HS-5 (cell line): Measurements from ENCODE around the gene DDOST.
"Not testable (repeated sequence)": the region's sequence is repeated elsewhere in the genome, so short reads cannot be mapped to it uniquely, and the experiment has no call there.

ENCODE experiments used
- DNase-seq: peaks from one replicate; pipeline ENCODE4 v3.0.0-alpha.2; 2012; ENCODE audit warnings: low read depth

DDOST gene

GRCh38 chr1:20624709-20625108 is 36.5 kb downstream of the DDOST start:
- DNase-seq, result no peak

DNA sequence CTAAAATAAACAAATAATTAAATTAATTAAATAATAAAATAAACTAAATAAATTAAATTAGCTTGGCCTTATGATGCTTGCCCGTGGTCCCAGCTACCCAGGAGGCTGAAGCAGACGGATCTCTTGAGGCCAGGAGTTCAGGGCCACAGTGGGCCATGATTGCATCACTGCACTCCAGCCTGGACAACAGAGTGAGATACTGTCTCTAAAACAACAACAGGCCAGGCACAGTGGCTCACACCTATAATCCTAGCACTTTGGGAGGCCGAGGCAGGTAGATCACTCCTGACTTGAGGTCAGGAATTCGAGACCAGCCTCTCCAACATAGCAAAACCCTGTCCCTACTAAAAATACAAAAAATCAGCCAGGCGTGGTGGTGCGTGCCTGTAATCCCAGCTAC is 40.2 kb downstream of the DDOST start:
- no peak for DNase-seq

DNA sequence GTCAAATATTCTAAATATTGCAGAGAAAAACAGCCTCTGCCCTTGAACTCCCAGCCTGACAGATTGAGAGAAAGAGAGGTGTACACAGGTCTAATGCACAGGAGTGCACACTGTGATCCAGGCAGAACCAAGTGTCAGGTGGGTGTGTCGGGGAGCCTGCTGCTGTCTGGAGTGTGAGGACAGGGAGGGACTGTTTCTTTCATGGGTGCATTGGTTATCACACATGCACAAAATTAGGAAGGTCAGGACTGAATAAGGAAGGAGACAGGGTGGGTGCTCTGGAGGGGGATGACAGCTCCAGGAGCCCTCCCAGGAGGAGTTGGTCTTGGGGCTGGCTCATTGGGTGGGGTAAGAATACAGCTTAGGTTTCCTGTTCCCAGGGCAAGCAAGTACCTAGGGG is 41.2 kb downstream of the DDOST start:
- DNase-seq, result no peak

DNA sequence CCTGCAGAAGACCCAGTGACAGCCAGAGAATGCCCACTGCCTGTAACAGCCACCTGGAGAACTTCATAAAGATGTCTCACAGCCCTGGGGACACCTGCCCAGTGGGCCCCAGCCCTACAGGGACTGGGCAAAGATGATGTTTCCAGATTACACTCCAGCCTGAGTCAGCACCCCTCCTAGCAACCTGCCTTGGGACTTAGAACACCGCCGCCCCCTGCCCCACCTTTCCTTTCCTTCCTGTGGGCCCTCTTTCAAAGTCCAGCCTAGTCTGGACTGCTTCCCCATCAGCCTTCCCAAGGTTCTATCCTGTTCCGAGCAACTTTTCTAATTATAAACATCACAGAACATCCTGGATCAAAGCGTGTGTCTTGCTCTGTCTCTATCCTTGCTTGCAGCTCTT is 42.6 kb downstream of the DDOST start:
- no peak for DNase-seq

DNA sequence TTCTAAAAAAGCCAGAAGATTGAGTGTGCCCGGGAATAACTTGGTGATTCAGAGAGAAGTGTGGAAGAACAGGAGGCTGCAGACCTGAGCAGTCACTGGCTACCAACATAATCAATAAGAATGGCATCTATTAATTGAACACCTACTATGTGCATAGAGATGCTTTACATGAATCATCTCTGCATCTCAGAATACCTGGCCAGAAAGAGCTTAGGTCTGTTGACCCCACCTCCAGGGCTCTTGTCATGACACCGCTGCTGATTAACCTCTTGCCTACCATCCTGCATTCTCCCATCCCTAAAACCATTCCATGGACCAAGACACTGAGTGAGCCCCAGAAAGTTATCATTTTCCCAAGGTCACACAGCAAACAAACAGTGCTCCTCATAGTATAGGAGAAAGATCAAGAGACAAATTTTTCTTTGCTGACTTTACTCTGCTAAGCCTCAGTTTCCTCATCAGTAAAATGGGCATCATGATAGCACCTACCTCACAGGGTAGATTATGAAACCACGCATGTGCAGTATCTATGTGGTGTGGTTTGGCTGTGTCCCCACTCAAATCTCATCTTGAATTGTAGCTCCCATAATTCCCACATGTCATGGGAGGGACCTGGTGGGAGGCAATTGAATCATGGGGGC is 44.2 kb downstream of the DDOST start:
- DNase-seq, result no peak

- no peak for DNase-seq
Observed at GRCh38 chr1:20615946-20616846, 45.0 kb downstream of the DDOST start.

DNA sequence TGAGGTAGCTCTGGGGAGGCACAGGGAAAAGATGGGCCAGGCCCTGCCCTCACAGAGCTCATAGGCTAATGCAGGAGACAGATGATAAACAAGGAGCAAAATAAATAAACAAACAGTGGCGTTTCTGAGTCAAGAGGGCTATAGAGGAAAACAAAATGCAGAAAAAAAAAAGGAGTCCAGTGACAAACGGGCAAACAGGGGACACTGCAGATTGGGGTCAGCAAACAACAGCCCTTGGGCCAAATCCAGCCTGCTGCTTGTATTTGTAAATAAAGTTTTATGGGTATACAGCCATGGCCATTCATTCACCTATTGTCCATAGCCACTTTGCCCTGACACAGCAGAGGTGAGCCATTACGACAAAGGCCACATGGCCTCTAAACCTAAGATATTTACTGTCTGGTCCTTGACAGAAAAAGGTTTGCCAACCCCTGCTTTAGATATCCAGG is 47.0 kb downstream of the DDOST start:
- no peak for DNase-seq

DNA sequence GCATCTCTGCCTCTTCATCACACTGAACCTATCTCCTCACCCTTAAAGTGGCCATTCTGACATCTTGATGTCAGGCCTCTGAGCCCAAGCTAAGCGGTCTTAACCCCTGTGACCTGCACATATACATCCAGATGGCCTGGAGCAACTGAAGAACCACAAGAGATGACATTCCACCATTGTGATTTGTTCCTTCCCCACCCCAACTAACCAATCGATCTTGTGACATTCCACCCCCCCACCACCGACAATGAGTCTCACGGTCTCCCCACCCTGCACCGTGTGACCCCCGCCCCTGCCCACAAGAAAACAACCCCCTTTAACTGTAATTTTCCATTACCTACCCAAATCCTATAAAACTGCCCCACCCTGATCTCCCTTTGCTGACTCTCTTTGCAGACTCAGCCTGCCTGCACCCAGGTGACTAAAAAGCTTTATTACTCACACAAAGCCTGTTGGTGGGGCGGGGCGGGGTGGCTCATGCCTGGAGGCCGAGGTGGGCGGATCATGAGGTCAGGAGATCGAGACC is 48.9 kb downstream of the DDOST start:
- DNase-seq, result no peak

- no peak for DNase-seq
Observed at GRCh38 chr1:20611652-20612051, 49.5 kb downstream of the DDOST start.

GRCh38 chr1:20610970-20611369 is 50.2 kb downstream of the DDOST start:
- DNase-seq, result no peak

DNA sequence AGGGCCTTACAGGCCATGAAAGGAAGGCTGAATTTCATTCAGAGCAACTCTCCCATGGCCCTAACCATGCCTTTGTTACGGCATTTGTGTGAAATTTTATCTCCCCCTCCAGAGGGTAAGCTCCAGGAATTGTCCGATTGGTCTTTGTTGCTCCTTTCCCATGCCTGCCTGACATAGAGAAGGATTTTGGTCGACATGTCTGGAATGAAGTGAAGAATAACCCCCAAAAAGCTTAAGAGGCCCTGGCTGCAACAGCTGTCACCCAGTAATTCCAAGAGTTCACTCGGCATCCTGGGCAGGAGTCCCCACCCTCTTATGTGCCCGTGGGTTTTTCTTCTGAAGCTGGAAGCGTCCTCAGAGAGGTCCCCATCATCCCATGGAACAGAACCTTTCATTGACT is 51.6 kb downstream of the DDOST start:
- DNase-seq, result no peak

GRCh38 chr1:20606801-20607570 is 54.2 kb downstream of the DDOST start:
- DNase-seq, result not testable (repeated sequence)

GRCh38 chr1:20604678-20605077 is 56.5 kb downstream of the DDOST start:
- DNase-seq, result peak; percentile 35

DNA sequence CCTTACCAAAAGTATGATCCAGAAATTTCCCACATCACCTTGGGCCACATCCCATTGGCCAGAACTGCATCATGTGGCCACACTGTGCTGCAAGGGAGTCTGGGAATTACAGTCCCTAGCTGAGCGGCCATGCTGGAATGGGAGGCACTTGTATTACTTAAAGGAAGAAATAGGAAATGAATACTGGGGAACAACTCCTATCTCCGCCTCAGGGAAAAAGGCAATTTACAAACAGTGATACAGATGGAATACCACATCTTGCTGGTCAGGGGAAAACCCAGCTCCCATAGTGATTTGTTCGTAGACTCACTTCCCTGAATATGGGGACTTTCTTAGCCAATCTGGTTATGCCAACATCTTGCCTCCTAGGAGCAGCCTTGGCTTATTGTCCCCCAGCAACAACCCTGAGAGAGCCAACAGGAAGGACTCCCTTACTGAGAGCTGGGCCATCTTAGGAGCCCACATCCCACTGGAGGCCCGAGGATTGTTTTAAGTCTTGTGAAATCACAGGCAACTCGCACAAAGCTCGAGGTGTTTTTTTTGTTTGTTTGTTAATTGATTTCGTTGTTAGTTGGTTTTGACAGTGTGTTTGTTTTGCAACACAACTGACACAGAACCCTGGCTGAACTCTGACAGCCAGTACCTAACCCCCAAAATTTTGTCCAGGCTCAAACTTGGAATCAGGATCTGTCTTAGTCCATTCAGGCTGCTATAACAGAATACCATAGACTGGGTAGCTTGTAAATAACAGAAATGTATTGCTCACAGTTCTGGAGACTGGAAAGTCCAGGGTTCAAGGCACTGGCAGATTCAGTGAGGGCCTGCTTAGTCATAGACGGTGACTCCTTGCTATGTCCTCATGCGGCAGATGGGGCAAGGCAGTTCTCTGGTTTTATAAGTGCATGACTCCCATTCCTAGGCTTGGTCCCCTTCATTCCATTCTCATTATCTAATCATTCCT is 57.4 kb downstream of the DDOST start:
- DNase-seq, result peak; percentile 91

- DNase-seq, result peak; percentile 28
Observed at GRCh38 chr1:20602851-20603450, 58.2 kb downstream of the DDOST start.
